Activated T-cell treated with anti-CD3 and anti-CD28 coated beads, Interleukin-2, amount 50 U/mL, for 1 hour (primary cell): ENCODE results near the gene TYMP.
"Not testable (repeated sequence)": the region's sequence is repeated elsewhere in the genome, so short reads cannot be mapped to it uniquely, and the experiment has no call there.

Source experiments
- DNase-seq: peaks from one replicate; pipeline ENCODE4 v3.0.0-alpha.2; 2020

TYMP gene

DNA sequence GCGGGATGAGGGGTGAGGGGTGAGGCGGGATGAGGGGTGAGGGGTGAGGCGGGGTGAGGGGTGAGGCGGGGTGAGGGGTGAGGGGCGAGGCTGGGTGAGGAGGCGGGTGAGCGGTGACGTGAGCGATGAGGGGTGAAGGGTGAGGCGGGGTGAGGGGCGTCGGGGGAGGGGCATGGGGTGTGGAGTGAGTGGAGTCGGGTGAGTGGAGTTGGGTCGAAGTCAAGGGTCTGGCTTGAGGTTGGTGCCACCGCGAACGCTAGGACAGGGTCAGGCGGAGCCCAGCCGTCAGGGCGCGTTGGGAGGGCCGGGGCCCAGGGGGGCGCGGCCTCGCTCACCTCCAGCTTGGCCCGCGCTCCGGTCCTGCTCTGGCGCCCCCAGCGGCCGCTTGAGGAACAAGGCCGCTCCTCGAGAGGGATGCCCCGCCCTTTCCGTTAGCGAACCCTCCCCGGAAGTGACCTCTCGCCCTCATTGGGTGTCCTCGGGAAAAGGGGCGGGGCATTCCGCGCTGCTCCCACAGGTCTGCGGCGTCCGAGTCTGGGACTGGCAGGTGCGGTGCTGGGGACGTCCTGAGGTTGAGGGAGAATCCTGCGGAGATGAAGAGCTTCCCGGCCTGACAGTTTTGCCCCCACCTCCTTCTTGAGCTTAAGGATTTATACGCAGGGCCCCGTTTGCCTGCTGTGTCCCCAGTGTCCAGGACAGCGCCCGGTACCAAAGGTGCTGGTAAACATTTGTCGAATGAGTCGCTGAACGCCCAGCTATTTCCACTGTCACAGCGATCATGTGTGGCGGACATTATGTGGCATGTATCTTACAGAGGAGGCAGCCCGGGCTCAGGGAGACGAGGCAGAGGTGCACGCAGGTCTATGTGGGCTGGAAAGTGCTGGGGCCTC is 33.0 kb upstream of the TYMP start, which contains the start of gene SYCE3:
Gene SYCE3, minus strand, starts transcription at position 397 of the 890 bp plus-strand sequence. CDS start 6,514 bp downstream, outside the sequence.
- peak; percentile 97 for DNase-seq

GRCh38 chr22:50561401-50562358 is 31.9 kb upstream of the TYMP start:
- DNase-seq, result no peak

DNA sequence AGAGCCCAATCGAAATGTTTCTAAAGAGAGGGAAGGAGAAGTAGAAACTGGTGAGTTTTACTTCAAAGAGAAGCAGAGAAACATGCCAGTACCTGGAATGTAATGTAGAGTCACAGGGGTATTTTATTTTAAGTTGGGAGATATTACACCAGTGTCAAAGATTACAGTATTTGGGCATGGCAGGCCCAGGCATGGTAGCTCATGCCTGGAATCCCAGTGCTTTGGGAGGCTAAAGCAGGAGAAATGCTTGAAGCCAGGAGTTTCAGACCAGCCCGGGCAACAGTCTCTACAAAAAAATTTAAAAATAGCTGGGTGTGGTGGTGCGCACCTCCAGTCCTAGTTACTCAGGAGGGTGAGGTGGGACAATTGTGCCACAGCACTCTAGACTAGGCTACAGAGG is 30.2 kb upstream of the TYMP start:
- no peak for DNase-seq

DNA sequence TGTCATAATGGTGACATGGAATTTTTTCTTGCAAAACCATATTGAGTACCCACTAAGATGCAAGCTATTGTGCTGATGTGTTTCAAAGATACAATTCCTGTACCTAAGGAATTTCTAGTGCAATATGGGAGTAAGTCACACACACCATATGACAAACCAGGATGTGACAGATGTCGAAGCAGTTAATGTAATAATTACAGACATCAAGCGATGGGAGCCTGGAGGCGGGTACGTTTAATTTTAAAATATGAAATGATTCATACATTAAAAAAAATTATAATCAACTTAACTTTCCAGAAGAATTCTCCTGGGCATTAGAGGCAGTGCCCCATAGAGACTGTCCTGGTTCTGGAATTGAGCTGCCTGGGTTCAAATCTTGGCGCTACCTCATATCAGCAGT is 26.9 kb upstream of the TYMP start:
- no peak for DNase-seq

DNA sequence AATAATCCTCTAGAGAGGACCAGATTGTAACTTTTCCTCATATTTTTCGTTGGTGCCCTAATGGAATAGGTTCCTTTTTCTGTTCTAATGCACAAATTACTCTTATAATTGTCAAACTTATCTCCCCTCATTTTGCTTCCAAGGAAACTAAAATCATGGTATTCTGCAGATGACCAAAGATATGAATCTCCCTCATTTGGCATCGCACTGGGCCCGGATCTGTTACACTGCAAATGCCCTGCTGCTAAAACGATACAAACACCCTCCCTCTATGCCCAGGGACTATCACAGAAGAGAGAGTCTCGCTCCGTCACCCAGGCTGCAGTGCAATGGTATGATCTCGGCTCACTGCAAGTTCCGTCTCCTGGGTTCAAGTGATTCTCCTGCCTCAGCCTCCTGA is 23.5 kb upstream of the TYMP start:
- no peak for DNase-seq

- no peak for DNase-seq
These were observed 21.4 kb upstream of the TYMP start for GRCh38 chr22:50551160-50551752.

DNA sequence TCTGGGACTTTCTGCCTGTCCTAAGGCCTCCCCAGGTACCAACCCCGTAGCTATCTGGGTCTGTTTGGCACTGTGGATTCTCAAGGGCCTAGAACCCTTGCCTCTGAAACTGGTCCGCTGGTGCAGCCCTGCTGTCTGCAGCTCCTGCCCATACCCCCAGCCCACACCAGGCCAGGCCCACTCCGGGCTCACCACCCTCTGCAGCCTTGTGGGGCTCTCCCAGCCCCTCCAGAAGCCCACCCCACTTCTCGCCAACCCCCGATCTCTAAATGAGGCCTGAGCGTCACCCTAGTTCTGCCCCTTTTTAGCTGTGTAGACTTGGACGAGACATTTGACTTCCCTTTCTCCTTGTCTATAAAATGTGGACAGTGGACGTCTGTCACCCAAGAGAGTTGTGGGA is 20.6 kb upstream of the TYMP start:
- no peak for DNase-seq

- no peak for DNase-seq
These were observed 19.3 kb upstream of the TYMP start for GRCh38 chr22:50548921-50549790.

- DNase-seq, result peak; percentile 66
These were observed 18.5 kb upstream of the TYMP start for GRCh38 chr22:50548040-50548920.

DNA sequence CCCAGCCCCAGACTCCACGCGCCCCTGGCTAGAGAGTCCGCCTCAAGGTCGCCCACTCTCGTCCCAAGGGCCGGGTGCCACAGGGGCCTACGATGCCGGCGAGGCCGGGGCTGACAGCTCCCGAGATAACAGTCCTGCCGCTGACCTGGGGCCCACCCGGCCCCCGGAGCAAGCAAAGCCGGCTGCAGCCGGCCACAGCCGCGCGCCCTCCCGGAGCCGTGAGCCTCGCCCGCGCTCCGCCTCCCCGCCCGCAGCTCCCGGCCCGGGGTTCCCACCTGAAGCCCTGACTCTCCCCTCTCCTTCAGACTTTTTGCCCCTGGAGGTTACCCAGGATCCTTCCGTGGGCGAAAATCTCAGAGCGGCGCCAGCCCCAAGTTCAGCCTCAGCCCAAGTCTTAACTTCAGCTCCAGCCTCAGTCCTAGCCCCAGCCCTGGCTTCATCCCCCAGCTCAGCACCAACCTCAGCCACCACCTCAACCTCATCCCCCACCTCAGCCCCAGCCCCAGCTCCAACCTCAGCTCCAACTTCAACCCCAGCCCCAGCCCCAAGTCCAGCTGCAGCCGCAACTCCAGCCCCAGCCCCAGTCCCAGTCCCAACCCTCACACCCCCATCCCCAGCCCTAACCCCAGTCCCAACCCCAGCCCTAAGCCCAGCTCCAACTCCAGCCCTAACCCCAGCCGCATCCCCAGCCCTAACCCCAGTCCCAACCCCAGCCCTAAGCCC is 17.6 kb upstream of the TYMP start:
- DNase-seq, result no peak

GRCh38 chr22:50546326-50547262 is 16.8 kb upstream of the TYMP start:
- no peak for DNase-seq

DNA sequence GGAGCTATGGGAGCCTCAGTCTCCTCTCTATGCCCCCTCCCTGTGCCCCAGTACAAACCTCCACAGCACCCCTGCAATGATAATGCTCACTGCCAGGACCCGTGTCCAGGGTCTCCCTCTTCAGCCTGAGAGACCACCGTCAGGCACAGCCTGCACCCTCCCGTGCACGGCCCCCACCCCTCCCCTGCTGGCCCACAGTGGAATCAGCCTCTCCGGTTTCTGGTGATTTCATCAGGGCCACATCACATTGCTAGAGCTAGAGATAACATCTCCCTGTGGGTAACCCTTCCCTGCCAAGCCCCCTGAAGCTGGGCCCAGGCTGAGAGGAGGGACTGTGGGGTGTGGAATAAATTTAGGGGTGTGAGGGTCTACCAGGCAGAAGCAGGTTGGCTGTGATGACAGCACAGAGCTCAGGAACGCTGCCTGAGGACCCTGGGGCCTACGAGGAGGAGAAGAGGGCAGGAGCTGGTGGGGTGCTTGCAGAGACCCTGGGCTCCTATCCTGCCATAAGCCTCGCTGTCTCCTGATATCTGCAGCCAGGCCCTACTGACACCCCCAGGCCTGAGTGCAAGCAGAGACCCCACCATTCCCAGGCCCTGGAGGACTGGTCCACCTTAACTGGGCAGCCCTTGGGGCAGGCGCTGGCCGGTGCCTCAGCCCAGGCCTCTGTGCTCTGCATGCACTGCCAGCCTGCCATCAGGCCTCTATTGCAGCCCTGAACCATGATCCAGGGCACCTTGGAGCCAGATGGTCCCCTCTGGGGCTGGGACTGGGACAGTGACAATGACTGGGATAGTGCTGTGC is 15.9 kb upstream of the TYMP start, which contains the start of gene KLHDC7B:
Gene KLHDC7B, plus strand, starts transcription at position 378 of the 804 bp plus-strand sequence. Its CDS starts 345 bp downstream, at position 723.
- no peak for DNase-seq

GRCh38 chr22:50544746-50545253 is 15.0 kb upstream of the TYMP start:
- no peak for DNase-seq

GRCh38 chr22:50544078-50544745 is 14.4 kb upstream of the TYMP start:
- peak; percentile 84 for DNase-seq

GRCh38 chr22:50542416-50542927 is 12.7 kb upstream of the TYMP start:
- no peak for DNase-seq

GRCh38 chr22:50541667-50542026 is 11.8 kb upstream of the TYMP start:
- DNase-seq, result not testable (repeated sequence)

DNA sequence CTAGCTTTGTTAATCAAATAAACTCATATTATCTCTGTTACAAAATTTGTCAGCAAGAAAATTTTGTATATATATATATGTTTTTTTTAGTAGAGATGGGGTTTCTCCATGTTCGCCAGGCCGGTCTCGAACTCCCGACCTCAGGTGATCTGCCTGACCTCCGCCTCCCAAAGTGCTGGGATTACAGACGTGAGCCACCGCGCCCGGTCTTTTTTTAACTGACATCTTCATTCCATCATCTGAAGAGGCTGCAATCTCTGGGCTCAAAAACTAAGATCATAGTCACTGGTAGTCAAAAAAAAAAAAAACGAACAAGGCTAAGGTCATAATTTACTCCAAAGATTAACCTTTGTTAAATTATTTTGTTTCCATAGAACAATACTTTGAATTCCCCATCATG is 10.6 kb upstream of the TYMP start:
- no peak for DNase-seq
